ENCODE data around the gene PPP1R12B.
A peak's percentile ranks its signal among the peaks of the same experiment; 100 is the strongest.

Gene PPP1R12B

GRCh38 chr1:202306535-202307345, 41.8 kb upstream of the PPP1R12B start:
- DNase-seq, result no peak
- H3K36me3 ChIP-seq (replicated peaks), result no peaks in the 10 kb centered on the region
- in situ Hi-C loops (cut with HindIII; ENCODE audit: low pct_ligation_motif_present, low sequenced_read_pairs), result loop anchor here (25.0 kb wide), 1 partner anchor 94 kb away; no protein-coding TSS in a partner anchor
- peaks cover 1% of the 10 kb centered on the region for H3K27me3 ChIP-seq (replicated peaks)
- no peak overlapping the region for H3K27ac ChIP-seq
- TF ChIP-seq CTCF (IDR thresholded peaks at IDR 0.05; ENCODE audit: low read depth, low read length, missing control alignments), result no peak
- no peak overlapping the region for H3K4me3 ChIP-seq (ENCODE audit: low read depth, low read length)

GRCh38 chr1:202310071-202310725, 38.3 kb upstream of the PPP1R12B start:
- DNase-seq, result no peak
- H3K27me3 ChIP-seq (replicated peaks), result peaks cover 6% of the 10 kb centered on the region
- no peak overlapping the region for H3K27ac ChIP-seq
- no peak for TF ChIP-seq CTCF (IDR thresholded peaks at IDR 0.05; ENCODE audit: low read depth, low read length, missing control alignments)
- no peak overlapping the region for H3K4me3 ChIP-seq (ENCODE audit: low read depth, low read length)
- in situ Hi-C loops (cut with HindIII; ENCODE audit: low pct_ligation_motif_present, low sequenced_read_pairs), result loop anchor here (25.0 kb wide), 1 partner anchor 98 kb away; no protein-coding TSS in a partner anchor
- H3K36me3 ChIP-seq (replicated peaks), result no peaks in the 10 kb centered on the region

GRCh38 chr1:202310746-202311145, 37.8 kb upstream of the PPP1R12B start:
- in situ Hi-C loops (cut with HindIII; ENCODE audit: low pct_ligation_motif_present, low sequenced_read_pairs), result loop anchor here (25.0 kb wide), 1 partner anchor 98 kb away; no protein-coding TSS in a partner anchor
- Histone ChIP-seq H3K4me3 (ENCODE audit: low read depth, low read length) (no peak overlapping the region), H3K27me3 (replicated peaks) (peaks cover 6% of the 10 kb centered on the region), H3K36me3 (replicated peaks) (no peaks in the 10 kb centered on the region), H3K27ac (no peak overlapping the region)
- no peak for DNase-seq
- no peak for TF ChIP-seq CTCF (IDR thresholded peaks at IDR 0.05; ENCODE audit: low read depth, low read length, missing control alignments)

- TF ChIP-seq CTCF (IDR thresholded peaks at IDR 0.05; ENCODE audit: low read depth, low read length, missing control alignments), result no peak
- H3K27ac ChIP-seq, result no peak overlapping the region
- no peaks in the 10 kb centered on the region for H3K36me3 ChIP-seq (replicated peaks)
- no peak for DNase-seq
- H3K27me3 ChIP-seq (replicated peaks), result peaks cover 6% of the 10 kb centered on the region
- no peak overlapping the region for H3K4me3 ChIP-seq (ENCODE audit: low read depth, low read length)
- in situ Hi-C loops (cut with HindIII; ENCODE audit: low pct_ligation_motif_present, low sequenced_read_pairs), result loop anchor here (25.0 kb wide), 1 partner anchor 100 kb away; no protein-coding TSS in a partner anchor
Observed at GRCh38 chr1:202311875-202312635, 36.4 kb upstream of the PPP1R12B start.

GRCh38 chr1:202315576-202316168, 32.8 kb upstream of the PPP1R12B start:
- H3K36me3 ChIP-seq (replicated peaks), result no peaks in the 10 kb centered on the region
- no peak overlapping the region for H3K4me3 ChIP-seq (ENCODE audit: low read depth, low read length)
- no peak overlapping the region for H3K27ac ChIP-seq
- TF ChIP-seq CTCF (IDR thresholded peaks at IDR 0.05; ENCODE audit: low read depth, low read length, missing control alignments), result peak; percentile 100
- in situ Hi-C loops (cut with HindIII; ENCODE audit: low pct_ligation_motif_present, low sequenced_read_pairs), result loop anchor here (25.0 kb wide), 1 partner anchor 103 kb away; no protein-coding TSS in a partner anchor
- DNase-seq, result peak; percentile 52
- H3K27me3 ChIP-seq (replicated peaks), result peaks cover 6% of the 10 kb centered on the region
